ACC112 (cell line): ENCODE data around the gene ENDOG.
"Not testable (repeated sequence)": the region's sequence is repeated elsewhere in the genome, so short reads cannot be mapped to it uniquely, and the experiment has no call there.

ENCODE experiments used
- H2AFZ ChIP-seq: fragments of 200-600 bp; sonication (generic); one replicate; pipeline ENCODE4 v1.6.0; 2017; ENCODE audit warnings: antibody characterized with exemption, low read length; ENCODE audit not compliant: unreplicated experiment
- H3K27ac ChIP-seq: fragments of 200-600 bp; sonication (generic); 2 replicates; pipeline ENCODE4 v1.5.1; 2014; ENCODE audit warnings: low read depth, mild to moderate bottlenecking, antibody characterized with exemption, low read length, moderate library complexity
- H3K27me3 ChIP-seq: fragments of 200-600 bp; sonication (generic); 2 replicates; pipeline ENCODE4 v1.6.1; 2014; ENCODE audit warnings: mild to moderate bottlenecking, antibody characterized with exemption, low read length, moderate library complexity, mixed read lengths; ENCODE audit not compliant: insufficient read depth
- H3K36me3 ChIP-seq: fragments of 200-600 bp; sonication (generic); 2 replicates; pipeline ENCODE4 v1.6.1; 2016; ENCODE audit warnings: mild to moderate bottlenecking, antibody characterized with exemption, low read length, moderate library complexity, mixed read lengths; ENCODE audit not compliant: insufficient read depth
- H3K4me1 ChIP-seq: fragments of 200-600 bp; sonication (generic); one replicate; pipeline ENCODE4 v1.6.1; 2016; ENCODE audit warnings: low read length, mixed read lengths; ENCODE audit not compliant: insufficient read depth, unreplicated experiment, control insufficient read depth
- H3K4me3 ChIP-seq: fragments of 200-600 bp; sonication (generic); 2 replicates; pipeline ENCODE4 v1.5.1; 2014; ENCODE audit warnings: mild to moderate bottlenecking, low read depth, low read length
- H3K79me2 ChIP-seq: fragments of 200-600 bp; sonication (generic); one replicate; pipeline ENCODE4 v1.6.0; 2016; ENCODE audit warnings: low read length; ENCODE audit not compliant: control insufficient read depth, unreplicated experiment, insufficient read depth

The ENDOG gene

GRCh38 chr9:128782669-128783068, 35.6 kb upstream of the ENDOG start:
- no peak overlapping the region for H3K27ac ChIP-seq
- H3K4me1 ChIP-seq: peaks cover 3% of the 10 kb centered on the region
- no peaks in the 10 kb centered on the region for H3K27me3 ChIP-seq
- no peak overlapping the region for H3K4me3 ChIP-seq
- no peak overlapping the region for H2AFZ ChIP-seq
- peaks cover 6% of the 10 kb centered on the region for H3K79me2 ChIP-seq
- no peaks in the 10 kb centered on the region for H3K36me3 ChIP-seq

- H3K27ac ChIP-seq: no peak overlapping the region
- H3K79me2 ChIP-seq: peaks cover 17% of the 10 kb centered on the region
- no peaks in the 10 kb centered on the region for H3K36me3 ChIP-seq
- no peak overlapping the region for H3K4me3 ChIP-seq
- H3K27me3 ChIP-seq: no peaks in the 10 kb centered on the region
- no peak overlapping the region for H2AFZ ChIP-seq
- H3K4me1 ChIP-seq: peaks cover 10% of the 10 kb centered on the region
Observed at GRCh38 chr9:128785427-128785826, 32.9 kb upstream of the ENDOG start.

DNA sequence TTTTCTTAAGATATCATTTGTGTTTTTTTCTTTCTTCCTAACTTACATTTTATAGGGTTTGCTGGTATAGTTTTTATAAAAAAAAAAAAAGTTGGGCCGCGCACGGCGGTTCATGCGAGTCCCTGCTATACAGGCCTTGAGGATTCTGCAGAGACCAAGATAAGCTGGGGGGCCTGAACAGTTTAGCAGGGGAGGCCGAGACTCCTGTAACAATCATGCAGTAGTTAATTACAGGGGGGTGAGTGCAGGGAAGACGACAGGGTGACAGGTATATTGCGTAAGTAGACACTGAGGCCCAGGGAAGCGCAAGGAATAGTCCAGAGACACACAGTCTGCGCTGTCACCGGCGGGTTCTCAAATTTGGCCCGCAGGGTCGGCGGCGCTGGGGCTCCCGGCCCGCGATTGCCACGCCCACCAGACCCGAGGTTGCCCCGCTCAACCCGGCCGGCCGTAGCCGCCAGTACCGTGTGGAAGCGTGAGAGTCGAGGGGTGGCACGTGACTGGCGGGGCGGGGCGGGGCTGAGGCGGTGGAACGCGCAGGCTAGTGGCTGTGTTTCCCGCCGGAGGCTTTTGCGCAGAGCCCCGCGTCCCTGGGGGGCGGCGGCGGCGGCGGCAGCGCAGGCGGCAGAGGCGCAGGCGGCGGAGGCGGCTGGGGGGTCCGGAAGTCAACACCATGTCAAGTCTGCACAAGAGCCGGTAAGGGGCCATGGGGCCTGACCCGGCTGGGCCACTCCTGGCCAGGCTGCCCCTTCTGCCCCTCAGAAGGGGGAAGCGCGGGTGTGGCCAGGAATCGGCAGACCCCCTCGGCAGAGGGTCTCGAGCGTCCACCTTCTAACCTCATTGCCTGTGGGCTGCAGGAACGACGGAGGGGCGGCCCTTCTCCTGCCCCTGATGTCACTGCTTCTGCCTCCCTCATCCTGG, 31.4 kb upstream of the ENDOG start, which contains the start of gene TBC1D13:
TBC1D13 (plus strand) TSS at position 573 of the 921 bp plus-strand sequence; CDS start at position 674, 101 bp downstream.
- Histone ChIP-seq H2AFZ (peak within 1 kb of the TSS; percentile 93), H3K79me2 (peaks cover 20% of the 10 kb centered on the region), H3K27me3 (no peaks in the 10 kb centered on the region), H3K4me3 (peak within 1 kb of the TSS; percentile 95), H3K27ac (peak within 1 kb of the TSS; percentile 32; the same call in 1 of the 2 replicates), H3K4me1 (peaks cover 10% of the 10 kb centered on the region), H3K36me3 (no peaks in the 10 kb centered on the region)

DNA sequence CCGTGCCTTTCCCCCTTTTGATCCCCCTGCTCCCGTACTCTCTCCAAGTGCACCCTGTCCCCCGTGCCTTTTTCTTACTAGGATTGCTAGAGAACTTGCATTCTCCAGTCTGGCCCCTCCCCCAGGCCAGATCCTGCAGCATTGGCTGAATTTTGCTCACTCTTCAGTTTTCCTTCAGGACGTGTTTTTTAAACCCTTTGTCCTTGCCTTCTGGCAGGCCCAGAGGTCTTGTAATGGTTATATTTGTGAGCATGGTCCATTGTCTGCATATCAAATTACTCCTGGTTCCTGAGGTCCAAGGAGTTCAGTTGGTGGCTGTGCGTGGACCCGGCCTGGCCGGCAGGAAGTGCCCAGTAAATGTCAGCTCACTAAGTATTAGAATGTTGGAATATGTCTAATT, 30.6 kb upstream of the ENDOG start:
- peaks cover 10% of the 10 kb centered on the region for H3K4me1 ChIP-seq
- no peak overlapping the region for H3K27ac ChIP-seq
- peaks cover 20% of the 10 kb centered on the region for H3K79me2 ChIP-seq
- peak overlapping the region; percentile 57 for H2AFZ ChIP-seq
- H3K27me3 ChIP-seq: no peaks in the 10 kb centered on the region
- peak overlapping the region; percentile 95 for H3K4me3 ChIP-seq
- H3K36me3 ChIP-seq: no peaks in the 10 kb centered on the region

DNA sequence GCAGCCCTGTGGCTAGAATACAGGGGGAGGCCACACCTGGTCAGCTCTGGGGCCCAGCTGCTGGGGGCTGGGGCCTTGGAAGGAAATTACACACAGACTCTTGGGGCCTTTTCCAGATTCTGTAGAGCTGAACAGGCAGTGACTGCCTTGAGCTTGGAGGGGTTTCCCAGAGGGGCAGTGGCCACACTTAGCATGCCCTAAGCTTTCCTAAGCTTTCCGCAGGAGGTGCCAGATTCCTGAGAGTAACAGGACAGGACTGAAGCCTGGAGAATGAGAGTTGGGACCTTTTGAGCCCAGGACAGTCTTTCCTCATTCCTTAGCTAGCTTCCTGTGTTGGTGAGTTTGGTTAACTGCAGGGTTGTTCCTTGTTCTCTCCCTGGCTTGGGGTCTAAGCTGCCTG, 29.9 kb upstream of the ENDOG start:
- Histone ChIP-seq H2AFZ (no peak overlapping the region), H3K4me1 (peaks cover 10% of the 10 kb centered on the region), H3K79me2 (peaks cover 20% of the 10 kb centered on the region), H3K27me3 (no peaks in the 10 kb centered on the region), H3K27ac (no peak overlapping the region), H3K4me3 (peak overlapping the region; percentile 95), H3K36me3 (no peaks in the 10 kb centered on the region)

DNA sequence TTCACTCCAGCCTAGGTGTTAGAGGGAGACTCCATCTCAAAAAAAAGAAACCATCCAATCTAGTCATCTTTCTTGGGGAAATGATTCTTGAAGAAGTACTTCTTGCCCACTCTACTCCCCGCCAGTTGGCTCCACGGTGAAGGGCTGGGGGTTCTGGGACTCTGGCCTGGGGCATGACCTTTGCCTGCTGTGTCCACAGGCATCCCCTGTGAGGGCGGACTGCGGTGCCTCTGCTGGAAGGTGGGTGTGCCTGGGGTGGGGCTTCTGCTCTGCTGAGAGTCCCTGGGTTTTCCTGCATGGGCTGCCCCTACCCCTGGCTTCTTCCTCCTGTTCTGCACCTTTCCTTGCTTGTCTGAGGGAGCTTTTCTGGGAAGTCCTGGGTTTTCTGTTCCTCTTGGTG, 27.8 kb upstream of the ENDOG start:
- Histone ChIP-seq H3K36me3 (no peaks in the 10 kb centered on the region), H3K27ac (no peak overlapping the region), H3K4me1 (peaks cover 10% of the 10 kb centered on the region)

DNA sequence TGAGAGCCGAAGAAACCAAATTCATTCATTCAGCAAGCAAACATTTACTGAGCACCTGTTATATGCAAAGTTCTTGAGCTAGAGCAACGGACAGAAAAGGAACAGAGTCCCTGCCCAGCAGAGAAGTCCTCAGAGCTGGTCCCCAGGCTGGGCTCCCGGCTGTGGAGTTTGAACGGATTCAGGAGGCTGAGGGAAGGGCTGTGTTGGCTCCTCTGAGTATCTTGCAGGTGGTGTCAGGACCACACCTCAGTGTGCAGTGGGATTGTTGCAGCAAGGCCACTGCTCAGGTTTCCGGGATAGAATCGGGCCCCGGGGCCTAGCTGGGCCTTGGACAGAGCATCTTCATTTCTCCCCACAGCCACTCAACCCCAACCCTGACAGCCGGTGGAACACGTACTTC, 26.2 kb upstream of the ENDOG start:
- H2AFZ ChIP-seq: no peak overlapping the region
- H3K4me3 ChIP-seq: no peak overlapping the region
- peaks cover 7% of the 10 kb centered on the region for H3K4me1 ChIP-seq
- H3K27ac ChIP-seq: no peak overlapping the region
- H3K36me3 ChIP-seq: no peaks in the 10 kb centered on the region
- H3K79me2 ChIP-seq: peaks cover 20% of the 10 kb centered on the region
- H3K27me3 ChIP-seq: no peaks in the 10 kb centered on the region

More for the DNA sequence above, 27.8 kb upstream of the ENDOG start:
- H2AFZ ChIP-seq: no peak overlapping the region
- no peak overlapping the region for H3K4me3 ChIP-seq
- H3K27me3 ChIP-seq: no peaks in the 10 kb centered on the region
- H3K79me2 ChIP-seq: peaks cover 20% of the 10 kb centered on the region

GRCh38 chr9:128792978-128793686, 25.2 kb upstream of the ENDOG start:
- Histone ChIP-seq H3K4me3 (no peak overlapping the region), H3K27me3 (no peaks in the 10 kb centered on the region), H3K79me2 (peaks cover 10% of the 10 kb centered on the region), H3K27ac (no peak overlapping the region), H3K36me3 (no peaks in the 10 kb centered on the region), H3K4me1 (peaks cover 4% of the 10 kb centered on the region), H2AFZ (no peak overlapping the region)

- not testable (repeated sequence) for H3K79me2 ChIP-seq, H3K4me1 ChIP-seq, H3K27me3 ChIP-seq, H3K27ac ChIP-seq, H3K4me3 ChIP-seq, H2AFZ ChIP-seq
- H3K36me3 ChIP-seq: peaks cover 10% of the 10 kb centered on the region; the same call in 1 of the 2 replicates
Observed at GRCh38 chr9:128794961-128795360, 23.3 kb upstream of the ENDOG start.

GRCh38 chr9:128798896-128799295, 19.4 kb upstream of the ENDOG start:
- Histone ChIP-seq H3K79me2 (no peaks in the 10 kb centered on the region), H3K4me1 (no peaks in the 10 kb centered on the region), H3K27me3 (no peaks in the 10 kb centered on the region), H2AFZ (no peak overlapping the region), H3K27ac (no peak overlapping the region), H3K4me3 (no peak overlapping the region), H3K36me3 (peaks cover 13% of the 10 kb centered on the region; the same call in 1 of the 2 replicates)
